T follicular helper cell (primary cell): ENCODE data around the gene ZNF888.
"Not testable (repeated sequence)": the region's sequence is repeated elsewhere in the genome, so short reads cannot be mapped to it uniquely, and the experiment has no call there.

Experiments used
- DNase-seq: peaks from one replicate; pipeline ENCODE4 v3.0.0-alpha.2; 2020; ENCODE audit warnings: low read depth
- total RNA-seq, 2 experiments: gene quantifications; one replicate each; lab custom pipeline; 2026; lab: John Stamatoyannopoulos, UW

ZNF888 gene
- total RNA-seq, result 5.0 to 13.2 reads per million in 2 experiments

- peak; percentile 84 for DNase-seq
Measured at GRCh38 chr19:52922841-52923777, at the start of gene ZNF888. Gene ZNF888, minus strand, starts transcription at chr19:52923428. Its CDS starts 5,555 bp downstream, at chr19:52917873.

- no peak for DNase-seq
Measured at GRCh38 chr19:52967772-52968171, 44.5 kb upstream of the ZNF888 start.

DNA sequence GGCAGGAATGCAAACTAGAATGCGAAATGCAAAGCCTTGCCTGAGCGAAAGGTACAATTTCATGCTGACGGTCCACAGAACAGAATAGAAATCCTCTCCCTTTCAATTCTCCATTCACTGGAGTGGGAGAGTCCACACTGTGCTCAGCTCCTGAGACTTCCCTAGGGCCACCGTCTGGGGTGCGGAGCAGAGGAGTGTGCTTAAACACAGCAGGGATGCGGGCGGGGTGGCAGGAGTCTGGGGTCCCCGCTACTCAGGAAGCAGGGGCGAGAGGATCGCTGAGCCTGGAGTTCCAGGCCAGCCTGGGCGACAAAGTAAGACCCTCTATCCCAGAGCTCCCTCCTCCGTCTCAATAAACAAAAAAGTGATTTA lies 40.0 kb upstream of the ZNF888 start:
- no peak for DNase-seq

- DNase-seq, result peak; percentile 99
Measured at GRCh38 chr19:52962394-52963246, 39.4 kb upstream of the ZNF888 start, which contains the start of gene ZNF816. Gene ZNF816, minus strand, starts transcription at chr19:52962881. Its CDS starts 6,792 bp downstream, at chr19:52956089.

DNA sequence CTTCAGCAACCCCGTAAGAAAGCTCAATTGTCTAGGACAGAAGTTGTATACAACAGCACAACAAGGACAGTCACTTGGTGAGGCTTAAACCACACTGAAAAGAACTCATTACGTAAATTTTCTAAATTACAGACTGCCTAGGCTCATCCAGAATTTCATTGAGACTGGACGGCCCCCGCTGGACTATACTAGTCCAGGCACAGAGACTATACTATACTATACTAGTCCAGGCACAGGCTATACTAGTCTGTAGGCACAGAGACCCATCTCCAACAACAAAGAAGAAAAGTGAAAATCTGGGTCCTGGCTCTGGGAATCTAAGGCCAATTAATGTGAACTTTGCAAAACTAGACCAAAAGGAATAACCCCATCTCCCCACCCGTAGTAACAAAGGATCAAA lies 38.8 kb upstream of the ZNF888 start:
- no peak for DNase-seq

DNA sequence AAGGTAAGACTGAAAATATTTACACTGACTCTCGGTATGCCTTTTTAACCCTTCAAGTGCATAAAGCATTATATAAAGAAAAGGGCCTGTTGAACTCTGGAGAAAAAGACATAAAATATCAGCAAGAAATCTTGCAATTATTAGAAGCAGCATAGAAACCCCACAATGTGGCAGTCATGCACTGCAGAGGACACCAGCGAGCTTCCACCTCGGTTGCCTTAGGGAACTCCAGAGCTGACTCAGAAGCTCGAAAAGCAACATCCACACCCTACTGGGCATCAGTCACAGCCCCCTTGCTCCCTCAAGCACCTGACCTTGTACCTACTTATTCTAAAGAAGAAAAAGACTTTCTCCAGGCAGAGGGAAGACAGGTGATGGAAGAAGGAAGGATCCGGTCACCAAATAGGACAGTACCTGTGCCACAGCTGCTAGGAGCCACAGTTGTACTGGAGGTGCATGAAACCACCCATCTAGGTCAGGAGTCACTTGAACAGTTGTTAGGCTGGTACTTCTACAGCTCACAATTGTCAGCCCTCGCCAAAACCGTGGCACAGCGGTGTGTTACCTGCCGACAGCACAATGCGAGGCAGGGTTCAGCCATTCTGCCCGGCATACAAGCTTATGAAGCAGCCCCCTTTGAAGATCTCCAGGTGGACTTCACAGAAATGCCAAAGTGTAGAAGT lies 36.5 kb upstream of the ZNF888 start:
- DNase-seq, result no peak

DNA sequence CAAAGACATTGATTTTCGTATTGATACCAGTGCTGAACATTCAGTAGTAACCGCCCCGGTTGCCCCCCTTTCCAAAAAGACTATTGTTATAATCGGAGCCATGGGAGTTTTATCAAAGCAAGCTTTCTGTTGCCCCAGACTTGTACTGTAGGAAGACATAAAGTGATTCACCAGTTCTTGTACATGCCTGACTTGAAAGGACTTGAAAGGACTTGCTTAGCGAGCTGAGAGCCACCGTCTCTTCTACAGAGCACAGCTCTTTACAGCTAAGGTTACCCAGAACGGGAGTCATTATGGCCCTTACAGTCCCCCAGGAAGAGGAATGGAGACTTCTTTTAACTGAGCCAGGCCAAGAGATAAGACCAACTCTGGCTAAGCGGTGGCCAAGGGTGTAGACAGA lies 34.4 kb upstream of the ZNF888 start:
- no peak for DNase-seq

- no peak for DNase-seq
Measured at GRCh38 chr19:52956917-52957316, 33.7 kb upstream of the ZNF888 start.

- DNase-seq, result no peak
Measured at GRCh38 chr19:52949422-52949821, 26.2 kb upstream of the ZNF888 start.

GRCh38 chr19:52948025-52948770 lies 25.0 kb upstream of the ZNF888 start:
- no peak for DNase-seq

- no peak for DNase-seq
Measured at GRCh38 chr19:52946322-52947310, 23.4 kb upstream of the ZNF888 start.

- DNase-seq, result no peak
Measured at GRCh38 chr19:52945652-52946321, 22.6 kb upstream of the ZNF888 start.

DNA sequence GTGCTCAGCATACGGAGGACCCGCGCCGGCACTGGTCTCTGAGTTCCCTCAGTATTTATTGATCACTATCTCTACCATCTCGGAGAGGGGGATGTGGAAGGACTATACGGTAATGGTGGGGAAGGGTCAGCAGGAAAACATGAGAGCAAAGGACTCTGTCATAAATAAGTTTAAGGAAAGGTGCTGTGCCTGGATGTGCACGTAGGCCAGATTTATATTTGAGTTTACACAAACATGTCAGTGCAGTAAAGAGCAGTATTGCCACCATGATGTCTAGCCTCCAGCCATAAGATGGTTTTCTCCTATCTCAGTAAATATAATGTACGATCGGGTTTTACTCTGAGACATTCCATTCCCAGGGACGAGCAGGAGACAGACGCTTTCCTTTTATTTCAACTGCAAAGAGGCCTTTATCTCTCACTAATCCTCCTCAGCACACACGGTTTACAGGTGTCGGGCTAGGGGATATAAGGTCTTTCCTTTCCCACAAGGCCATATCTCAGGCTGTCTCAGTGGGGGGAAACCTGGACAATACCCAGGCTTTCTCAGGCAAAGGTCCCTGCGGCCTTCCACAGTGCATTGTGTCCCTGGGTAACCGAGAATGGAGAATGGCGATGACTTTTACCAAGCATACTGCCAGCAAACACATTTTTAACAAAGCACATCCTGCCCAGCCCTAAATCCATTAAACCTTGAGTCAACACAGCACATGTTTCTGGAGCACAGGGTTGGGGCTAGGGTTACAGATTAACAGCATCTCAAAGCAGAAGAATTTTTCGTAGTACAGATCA lies 21.7 kb upstream of the ZNF888 start:
- not testable (repeated sequence) for DNase-seq

DNA sequence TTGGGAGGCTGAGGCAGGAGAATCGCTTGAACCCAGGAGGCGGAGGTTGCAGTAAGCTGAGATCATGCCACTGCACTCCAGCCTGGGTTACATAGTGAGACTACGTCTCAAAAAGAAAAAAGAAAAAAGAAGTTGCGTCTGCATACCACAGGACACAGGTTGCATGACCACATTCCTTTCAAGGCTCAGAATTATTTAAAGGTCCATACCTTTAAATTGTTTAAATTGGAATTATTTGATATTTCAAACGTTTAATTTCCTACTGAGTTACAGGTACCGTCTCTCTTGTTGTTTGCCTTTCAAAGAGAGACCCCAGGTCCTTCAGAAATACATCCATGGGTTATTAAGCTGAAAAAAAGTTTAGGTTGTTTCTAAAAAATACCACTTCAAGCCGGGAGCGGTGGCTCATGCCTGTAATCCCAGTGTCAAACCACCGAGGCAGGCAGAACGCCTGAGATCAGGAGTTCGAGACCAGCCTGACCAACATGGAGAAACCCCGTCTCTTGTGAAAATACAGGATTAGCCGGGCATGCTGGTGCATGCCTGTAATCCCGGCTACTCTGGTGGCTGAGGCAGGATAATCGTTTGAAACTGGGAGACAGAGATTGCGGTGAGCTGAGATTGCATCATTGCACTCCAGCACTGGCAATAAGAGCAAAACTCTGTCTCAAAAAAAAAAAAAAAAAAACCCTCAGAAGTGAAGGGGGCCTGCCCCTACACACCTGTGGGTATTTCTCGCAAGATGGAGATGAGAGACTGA lies 20.8 kb upstream of the ZNF888 start:
- no peak for DNase-seq

DNA sequence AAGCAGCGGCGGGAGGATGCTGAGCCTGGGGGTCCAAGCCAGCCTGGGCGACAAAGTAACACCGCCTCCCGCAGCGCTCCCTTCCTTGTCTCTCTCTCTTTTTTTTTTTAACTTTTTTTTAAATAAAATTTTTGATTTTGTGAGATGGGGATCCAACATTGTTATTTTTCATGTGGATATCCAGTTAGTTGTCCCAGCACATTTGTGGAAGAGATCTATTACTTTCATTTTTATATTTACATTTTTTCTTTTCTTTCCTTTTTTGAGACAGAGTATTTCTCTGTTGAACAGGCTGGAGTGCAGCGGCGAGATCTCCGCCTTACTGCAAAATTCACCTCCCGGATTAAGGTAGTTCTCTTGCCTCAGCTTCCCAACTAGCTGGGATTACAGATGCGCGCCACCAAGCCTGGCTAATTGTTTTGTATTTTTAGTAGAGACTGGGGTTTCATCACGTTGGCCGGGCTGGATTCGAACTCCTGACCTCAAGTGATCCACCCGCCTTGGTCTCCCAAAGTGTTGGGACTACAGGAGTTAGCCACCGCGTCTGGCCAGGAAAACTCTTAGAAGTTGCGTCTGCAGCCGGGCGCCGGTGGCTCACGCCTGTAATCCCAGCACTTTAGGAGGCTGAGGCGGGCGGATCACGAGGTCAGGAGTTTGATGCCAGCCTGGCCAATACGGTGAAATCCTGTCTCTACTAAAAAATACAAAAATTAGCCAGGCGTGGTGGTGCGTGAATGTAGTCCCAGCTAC lies 20.1 kb upstream of the ZNF888 start:
- no peak for DNase-seq

DNA sequence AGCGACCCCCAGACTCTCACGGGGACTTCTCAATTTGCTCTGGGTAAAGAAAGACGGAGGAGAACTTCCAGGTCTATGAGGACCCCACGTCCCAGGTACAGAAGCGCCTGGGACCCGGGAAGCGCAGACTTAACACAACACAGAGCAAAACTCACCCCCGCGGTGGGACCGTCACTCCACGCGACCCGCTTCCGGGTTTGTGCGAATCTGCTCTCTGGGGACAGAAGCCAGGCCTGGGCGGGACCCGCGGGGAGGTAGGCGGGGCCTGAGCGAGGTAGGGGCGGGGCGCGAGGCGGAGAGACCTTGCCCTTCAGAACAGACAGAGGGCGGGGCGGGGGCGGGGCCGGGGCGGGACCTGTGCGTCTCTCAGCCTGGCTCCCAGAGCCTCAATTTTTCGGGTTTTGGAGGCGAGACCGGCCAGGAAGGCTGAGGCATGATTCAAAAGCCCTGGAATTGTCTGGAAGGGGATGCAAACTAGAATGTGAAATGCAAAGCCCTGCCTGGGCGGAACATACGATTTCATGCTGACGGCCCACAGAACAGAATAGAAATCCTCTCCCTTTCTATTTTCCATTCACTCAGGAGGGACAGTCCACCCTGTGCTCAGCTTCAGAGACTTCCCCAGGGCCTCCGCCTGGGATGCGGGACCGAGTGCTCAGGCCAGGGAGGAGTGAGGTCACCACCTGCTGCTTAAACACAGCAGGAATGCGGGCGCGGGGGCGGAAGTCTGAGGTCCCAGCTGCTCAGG lies 19.3 kb upstream of the ZNF888 start:
- DNase-seq, result peak; percentile 94
